GM12891 (cell line): ENCODE data around the gene IVNS1ABP.
"Not testable (repeated sequence)": the region's sequence is repeated elsewhere in the genome, so short reads cannot be mapped to it uniquely, and the experiment has no call there.

ENCODE experiments used
- DNase-seq: peaks from one replicate; pipeline ENCODE4 v3.0.0; 2011; ENCODE audit warnings: low spot score; ENCODE audit not compliant: insufficient read length
- FAIRE-seq: peaks from 2 replicates; lab custom pipeline; 2011; peaks lifted over from hg19 to GRCh38; lab: Jason Lieb, UNC
- PAX5 ChIP-seq: IDR thresholded peaks from 2 replicates; pipeline ENCODE4 v1.6.1; 2011; ENCODE audit warnings: low read length, moderate library complexity, mild to moderate bottlenecking; ENCODE audit not compliant: insufficient read depth, severe bottlenecking
- POLR2A ChIP-seq: IDR thresholded peaks from 2 replicates; pipeline ENCODE4 v1.6.1; 2011; ENCODE audit warnings: low read depth, low read length, control low read depth
- POLR2AphosphoS5 ChIP-seq: IDR thresholded peaks from 2 replicates; pipeline ENCODE4 v1.6.1; 2011; ENCODE audit warnings: low read depth, low read length, control low read depth
- POU2F2 ChIP-seq: IDR thresholded peaks from 2 replicates; pipeline ENCODE4 v1.6.1; 2011; ENCODE audit warnings: low read depth, mild to moderate bottlenecking, control low read depth, low read length, moderate library complexity
- SPI1 ChIP-seq: IDR thresholded peaks from 2 replicates; pipeline ENCODE4 v1.6.1; 2011; ENCODE audit warnings: low read depth, low read length, control low read depth
- TAF1 ChIP-seq: IDR thresholded peaks from 2 replicates; pipeline ENCODE4 v1.6.1; 2011; ENCODE audit warnings: low read depth, low read length, control low read depth

The IVNS1ABP gene

GRCh38 chr1:185263780-185264179, 53.3 kb downstream of the IVNS1ABP start:
- no peak for FAIRE-seq
- TF ChIP-seq POU2F2 (no peak), POLR2A (no peak), POLR2AphosphoS5 (no peak), TAF1 (no peak)
- no peak for DNase-seq

- DNase-seq (no peak), FAIRE-seq (no peak)
- TF ChIP-seq SPI1 (no peak), POLR2AphosphoS5 (no peak), TAF1 (no peak)
Observed at GRCh38 chr1:185263292-185263691, 53.8 kb downstream of the IVNS1ABP start.

GRCh38 chr1:185262151-185262550, 54.9 kb downstream of the IVNS1ABP start:
- no peak for FAIRE-seq
- TF ChIP-seq TAF1, result no peak
- no peak for DNase-seq

- no peak for TF ChIP-seq POLR2AphosphoS5
- no peak for TF ChIP-seq PAX5
- no peak for TF ChIP-seq POU2F2
- no peak for TF ChIP-seq POLR2A
- no peak for TF ChIP-seq SPI1
- no peak for TF ChIP-seq TAF1
- FAIRE-seq (no peak), DNase-seq (no peak)
Observed at GRCh38 chr1:185260611-185261010, 56.4 kb downstream of the IVNS1ABP start.

GRCh38 chr1:185258676-185259075, 58.4 kb downstream of the IVNS1ABP start:
- no peak for DNase-seq
- FAIRE-seq, result no peak
- TF ChIP-seq PAX5 (no peak), POU2F2 (no peak), POLR2A (no peak), POLR2AphosphoS5 (no peak), TAF1 (no peak), SPI1 (no peak)

- DNase-seq (no peak), FAIRE-seq (no peak)
- TF ChIP-seq PAX5 (no peak), POLR2A (no peak), TAF1 (no peak), POLR2AphosphoS5 (no peak), POU2F2 (no peak), SPI1 (no peak)
Observed at GRCh38 chr1:185257950-185258208, 59.2 kb downstream of the IVNS1ABP start.

- not testable (repeated sequence) for DNase-seq, FAIRE-seq
Observed at GRCh38 chr1:185257116-185257949, 59.7 kb downstream of the IVNS1ABP start.

GRCh38 chr1:185255595-185255994, 61.4 kb downstream of the IVNS1ABP start:
- not testable (repeated sequence) for DNase-seq, FAIRE-seq

GRCh38 chr1:185252404-185252803, 64.6 kb downstream of the IVNS1ABP start:
- not testable (repeated sequence) for DNase-seq, FAIRE-seq

GRCh38 chr1:185251928-185252327, 65.1 kb downstream of the IVNS1ABP start:
- DNase-seq, FAIRE-seq: not testable (repeated sequence)

GRCh38 chr1:185250063-185250462, 67.0 kb downstream of the IVNS1ABP start:
- DNase-seq, result no peak
- TF ChIP-seq POU2F2 (no peak), POLR2AphosphoS5 (no peak), SPI1 (no peak), TAF1 (no peak), POLR2A (no peak), PAX5 (no peak)
- no peak for FAIRE-seq

GRCh38 chr1:185249563-185249962, 67.5 kb downstream of the IVNS1ABP start:
- FAIRE-seq (no peak), DNase-seq (no peak)
- no peak for TF ChIP-seq SPI1
- no peak for TF ChIP-seq TAF1
